ENCODE results near the gene FNIP1. TPM values are rescaled to one million over a fixed set of nuclear protein-coding genes. Genes with fewer than 3 reads are reported as not detected.

FNIP1 gene
- total and polyA plus RNA-seq, 9 of the 15 experiments (the other 6 are each of a cell fraction or from before 2014, with no cell fraction given): 5.0 to 32.8 (median 18.4) TPM

- TF ChIP-seq CBX3 (IDR thresholded peaks at IDR 0.05; ENCODE audit: borderline replicate concordance in 1 of 2, low read length in 2 of 2) (peak in 1 of 2 experiments; percentile 77; a peak in 2 of 3 replicates), TCFL5 (CRISPR knock-in tag; conservative IDR thresholded peaks at IDR 0.05) (no peak), ZNF551 (CRISPR knock-in tag; IDR thresholded peaks at IDR 0.05) (no peak), ETS2 (tag; IDR thresholded peaks at IDR 0.05; ENCODE audit: borderline replicate concordance, poor library complexity, severe bottlenecking) (no peak), FOXA1 (IDR thresholded peaks at IDR 0.05; ENCODE audit: borderline replicate concordance) (no peak), NCOR1 (IDR thresholded peaks at IDR 0.05) (peak; percentile 96), ZNF263 (CRISPR knock-in tag; IDR thresholded peaks at IDR 0.05; ENCODE audit: borderline replicate concordance) (no peak), ZBTB40 (IDR thresholded peaks at IDR 0.05) (peak; percentile 15; the same call in 1 of the 2 replicates), ZBTB40 (CRISPR knock-in tag; IDR thresholded peaks at IDR 0.05) (no peak), CTBP1 (IDR thresholded peaks at IDR 0.05; ENCODE audit: borderline replicate concordance) (peak; percentile 66), ZNF280B (CRISPR knock-in tag; IDR thresholded peaks at IDR 0.05) (no peak), ETV6 (IDR thresholded peaks at IDR 0.05; ENCODE audit: borderline replicate concordance in 1 of 2, low read depth in 2 of 2, low read length in 1 of 2) (no peak), ETV6 (CRISPR knock-in tag; IDR thresholded peaks at IDR 0.05; ENCODE audit: borderline replicate concordance) (no peak), HMGN3 (IDR thresholded peaks at IDR 0.05; ENCODE audit: borderline replicate concordance, extremely low read depth, insufficient read length, low read depth, low read length) (no peak), ZC3H8 (IDR thresholded peaks at IDR 0.05) (no peak), CSDE1 (IDR thresholded peaks at IDR 0.05) (no peak; a peak in 1 of 4 replicates), COPS2 (conservative IDR thresholded peaks at IDR 0.05) (no peak)
Observed at GRCh38 chr5:131747180-131748105, 49.4 kb downstream of the FNIP1 start (continued).

Data from K562 (cell line).